Anterior cingulate cortex (tissue), 58 donors: ENCODE data around the gene LRMDA.
A peak's percentile ranks its signal among the peaks of the same experiment; 100 is the strongest.
"Not testable (repeated sequence)": the region's sequence is repeated elsewhere in the genome, so short reads cannot be mapped to it uniquely, and the experiment has no call there.

Source experiments
- DNase-seq, 58 donors: peaks; one replicate each; lab custom pipeline; 2025; lab: John Stamatoyannopoulos, UW

The LRMDA gene

DNA sequence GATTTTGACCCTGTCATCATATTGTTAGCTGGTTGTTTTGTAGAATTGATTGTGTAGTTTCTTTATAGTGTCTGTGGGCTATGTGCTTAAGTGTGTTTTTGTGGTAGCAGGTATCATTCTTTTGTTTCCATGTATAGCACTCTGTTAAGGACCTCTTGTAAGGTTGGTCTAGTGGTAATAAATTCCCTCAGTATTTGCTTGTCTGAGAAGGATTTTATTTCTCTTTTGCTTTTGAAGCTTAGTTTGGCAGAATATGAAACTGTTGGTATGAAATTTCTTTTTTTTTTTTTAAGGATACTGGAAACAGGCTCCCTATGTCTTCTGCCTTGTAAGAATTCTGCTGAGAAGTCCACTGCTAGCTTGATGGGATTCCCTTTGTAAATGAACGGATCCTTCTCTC, 1073.4 kb downstream of the LRMDA start:
- DNase-seq = no peak

DNA sequence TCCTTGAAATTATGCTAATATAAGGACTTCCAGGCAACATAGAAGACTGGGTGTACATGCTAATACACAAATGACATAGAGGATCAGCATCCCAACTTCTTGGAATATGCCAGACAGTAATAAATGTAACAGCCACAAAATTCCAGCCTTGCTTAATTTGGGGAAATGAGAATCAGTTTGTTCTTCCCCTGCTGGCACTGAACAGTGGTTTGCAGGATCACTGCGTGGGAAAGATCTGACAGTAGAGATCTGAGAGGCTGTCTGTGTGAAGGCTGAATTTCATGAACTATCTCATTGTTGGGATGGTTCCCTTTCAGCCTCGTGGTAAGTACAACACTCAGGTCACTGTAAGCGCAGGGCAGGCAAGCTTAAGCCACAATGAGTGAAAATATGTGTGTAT, 1078.0 kb downstream of the LRMDA start:
- DNase-seq = no peak

DNA sequence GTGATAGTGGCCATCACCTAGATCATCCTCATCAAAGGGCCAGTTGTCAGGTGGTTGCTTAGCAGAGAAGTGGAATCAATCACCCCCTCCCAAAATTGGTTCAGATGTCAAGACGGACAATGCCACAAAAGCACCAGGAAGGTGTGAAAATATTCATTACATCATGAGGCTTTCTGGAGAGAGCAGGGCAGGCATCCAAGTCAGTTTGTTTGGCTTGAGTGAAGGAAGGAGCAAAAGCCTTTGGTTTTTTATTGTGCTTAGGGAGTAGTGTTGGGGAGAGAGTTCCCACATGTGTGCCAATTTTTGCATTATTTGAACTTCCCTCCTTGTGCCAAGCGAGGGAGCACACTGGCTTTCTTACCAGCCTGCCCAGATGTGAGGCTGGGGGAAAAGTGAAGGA, 1082.9 kb downstream of the LRMDA start:
- DNase-seq = peak in 1 of 58 donors; percentile 5

- no peak for DNase-seq
These were observed 1083.4 kb downstream of the LRMDA start for GRCh38 chr10:76514869-76515268.

- no peak for DNase-seq
These were observed 1091.1 kb downstream of the LRMDA start for GRCh38 chr10:76522547-76522946.

DNA sequence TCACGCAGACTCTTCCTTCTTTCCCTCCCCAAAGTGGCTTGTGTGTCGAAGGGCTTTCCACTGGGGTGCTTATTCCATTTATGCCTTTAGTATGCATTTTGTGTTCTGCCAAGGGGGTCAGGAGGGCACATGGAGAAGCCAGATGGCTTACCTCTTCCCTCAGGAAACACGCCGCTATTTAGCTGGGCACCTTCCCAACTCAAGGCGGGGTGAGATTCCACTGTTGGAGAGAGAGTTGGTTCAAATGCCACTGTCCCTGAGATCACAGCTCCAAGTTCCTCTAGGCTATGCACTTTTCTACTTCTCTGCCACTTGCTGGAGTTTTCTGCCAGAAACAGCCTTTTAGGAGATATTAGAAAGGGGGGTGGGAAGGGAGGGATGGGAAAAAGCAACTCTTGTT, 1091.8 kb downstream of the LRMDA start:
- no peak for DNase-seq

GRCh38 chr10:76523791-76524351, 1092.4 kb downstream of the LRMDA start:
- DNase-seq = peak in 3 of 58 donors; percentile 1 to 18 (median 1)

GRCh38 chr10:76526833-76527232, 1095.4 kb downstream of the LRMDA start:
- not testable (repeated sequence) for DNase-seq

- DNase-seq = no peak
These were observed 1108.9 kb downstream of the LRMDA start for GRCh38 chr10:76540331-76540730.

DNA sequence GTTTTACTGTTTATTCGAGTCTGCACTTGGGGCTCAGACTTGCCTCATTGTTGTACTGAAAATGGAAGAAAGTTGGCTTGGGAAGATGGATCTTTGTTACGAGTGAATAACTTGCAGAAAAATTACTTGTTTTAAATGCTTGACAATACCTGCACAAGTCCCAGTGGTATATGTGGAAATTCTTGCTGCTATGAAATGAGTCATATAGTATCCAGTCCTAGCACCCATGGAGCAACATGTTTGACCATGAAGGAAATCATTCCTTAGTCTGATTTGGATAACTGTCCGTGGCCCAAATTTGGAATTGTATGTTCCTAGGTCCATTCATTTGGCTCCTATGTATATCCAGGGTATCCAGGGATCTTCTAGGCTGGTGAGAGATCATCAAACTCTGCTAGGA, 1109.4 kb downstream of the LRMDA start:
- no peak for DNase-seq

DNA sequence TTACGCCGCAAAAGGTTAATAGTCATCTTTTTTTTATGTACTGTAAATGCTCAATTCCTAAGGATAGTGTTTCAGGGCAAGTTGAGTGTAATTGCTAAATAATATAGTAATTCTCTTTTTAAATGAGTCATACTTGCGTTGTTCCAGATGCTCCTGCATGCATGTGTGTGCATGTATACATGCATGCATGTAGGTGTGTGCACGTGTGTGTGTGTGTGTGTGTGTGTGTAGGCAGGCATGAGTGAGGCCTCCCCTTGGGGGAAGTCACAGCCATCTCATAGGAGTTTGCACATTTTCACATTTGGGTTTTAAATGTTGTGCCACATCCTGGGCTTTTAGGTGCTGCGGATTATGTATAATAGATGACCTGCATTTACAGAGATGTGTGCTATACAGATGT, 1110.4 kb downstream of the LRMDA start:
- DNase-seq = no peak

GRCh38 chr10:76542307-76542930, 1111.0 kb downstream of the LRMDA start:
- no peak for DNase-seq

DNA sequence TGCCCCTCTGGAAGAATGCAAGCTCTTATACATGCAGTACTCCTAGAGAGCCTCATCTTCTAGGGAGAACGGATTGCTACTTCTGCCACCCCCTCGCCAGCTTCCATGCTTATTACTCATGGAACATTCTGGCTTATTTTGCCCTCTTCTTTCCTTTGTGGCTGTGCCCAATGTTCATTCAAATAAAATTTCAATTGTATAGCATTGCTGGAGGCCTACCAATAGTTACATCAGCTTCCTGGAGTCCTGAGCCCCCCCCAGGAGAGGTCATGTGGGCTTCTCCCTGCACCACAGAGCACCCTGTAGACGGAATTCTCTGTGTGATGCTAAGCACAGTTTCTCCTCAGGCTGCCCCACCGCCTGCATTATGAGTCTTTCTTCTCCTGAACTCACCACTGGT, 1112.2 kb downstream of the LRMDA start:
- no peak for DNase-seq

- DNase-seq = no peak
These were observed 1113.4 kb downstream of the LRMDA start for GRCh38 chr10:76544789-76545188.

- no peak for DNase-seq
These were observed 1115.0 kb downstream of the LRMDA start for GRCh38 chr10:76546411-76546810.

DNA sequence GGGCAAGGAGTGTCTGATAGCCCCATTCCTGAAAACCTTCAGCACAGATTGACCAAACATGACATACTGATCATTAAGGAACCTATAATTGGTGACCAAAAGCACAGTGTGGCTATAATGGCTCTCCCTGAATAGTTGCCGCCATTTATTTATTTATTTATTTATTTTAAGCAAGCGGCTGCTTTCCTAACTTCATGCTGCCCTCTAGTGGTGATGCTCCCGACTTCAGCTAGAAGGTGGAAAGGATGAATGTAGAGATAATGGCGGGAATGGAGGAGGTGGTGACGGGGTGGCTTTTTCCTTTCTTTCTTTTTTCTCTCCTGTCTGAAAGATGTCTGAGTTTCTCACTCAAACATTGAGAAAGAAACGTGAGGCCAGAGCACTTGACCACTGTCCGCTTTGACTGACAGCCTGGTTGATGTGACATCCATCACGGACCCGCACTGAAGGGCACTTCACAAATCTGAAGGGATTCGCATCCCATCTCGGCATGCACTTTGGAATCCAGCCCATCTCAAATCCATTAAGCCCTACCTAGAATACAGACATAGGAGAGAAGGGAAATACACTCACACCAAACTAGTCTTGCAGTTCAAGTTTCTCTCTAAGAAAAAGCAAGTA, 1116.0 kb downstream of the LRMDA start:
- peak in 52 of 58 donors; percentile 5 to 83 (median 43) for DNase-seq

DNA sequence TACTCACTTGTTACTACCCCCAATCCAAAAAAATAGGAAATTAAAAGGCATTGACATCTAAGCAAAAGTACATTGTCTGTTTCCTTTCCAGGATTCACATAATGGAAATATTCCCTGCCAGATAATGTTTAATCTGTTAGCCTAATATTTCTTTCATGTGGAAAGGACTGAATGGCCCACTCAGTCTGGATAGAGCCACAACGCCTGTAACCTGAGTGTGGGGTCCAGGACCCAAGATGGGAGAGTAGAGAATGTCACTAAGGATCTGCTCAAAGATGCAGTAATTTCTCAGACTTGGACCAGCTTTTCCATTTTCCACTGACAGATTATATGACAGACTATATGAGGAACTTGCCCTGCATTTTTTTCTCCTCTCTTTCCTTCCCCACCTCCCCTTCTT, 1117.3 kb downstream of the LRMDA start:
- no peak for DNase-seq

DNA sequence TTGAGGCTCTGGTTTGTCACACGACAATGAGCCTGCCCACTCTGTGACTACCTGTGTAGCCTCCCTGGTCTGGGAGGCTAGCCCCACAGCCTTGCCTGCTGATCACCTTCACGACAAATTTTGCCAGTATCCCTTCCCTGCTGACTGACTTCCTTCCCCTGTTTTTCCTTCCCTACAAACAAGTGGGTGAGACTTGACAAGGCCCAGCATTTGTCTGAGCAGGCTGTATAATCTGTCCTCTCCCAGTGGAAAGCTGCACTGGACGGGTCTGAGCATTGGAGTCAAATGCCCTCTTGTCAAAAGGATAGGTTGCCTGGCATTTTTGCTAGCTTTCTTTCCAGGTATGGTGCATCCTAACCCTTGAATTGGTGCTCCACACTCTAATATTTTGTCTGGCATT, 1117.7 kb downstream of the LRMDA start:
- DNase-seq = no peak

DNA sequence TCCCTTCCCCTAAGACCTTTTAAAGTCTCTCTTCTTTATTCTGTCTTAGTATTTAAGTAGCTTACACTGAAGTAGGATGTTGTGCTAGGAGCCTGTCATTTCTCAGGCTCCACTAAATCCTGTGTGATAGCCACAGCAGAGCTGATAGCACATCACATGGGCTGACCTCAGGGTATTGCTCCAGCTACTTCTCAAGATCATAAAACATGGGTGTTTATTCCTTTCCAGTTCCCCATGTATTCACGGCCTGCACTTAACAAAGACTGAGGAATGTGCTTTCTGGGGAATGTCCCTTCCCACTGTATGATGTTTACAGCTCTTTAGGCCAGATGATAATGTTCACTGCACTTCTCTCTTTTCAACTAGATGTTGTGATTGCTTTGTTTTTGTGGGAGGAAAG, 1119.4 kb downstream of the LRMDA start:
- no peak for DNase-seq

DNA sequence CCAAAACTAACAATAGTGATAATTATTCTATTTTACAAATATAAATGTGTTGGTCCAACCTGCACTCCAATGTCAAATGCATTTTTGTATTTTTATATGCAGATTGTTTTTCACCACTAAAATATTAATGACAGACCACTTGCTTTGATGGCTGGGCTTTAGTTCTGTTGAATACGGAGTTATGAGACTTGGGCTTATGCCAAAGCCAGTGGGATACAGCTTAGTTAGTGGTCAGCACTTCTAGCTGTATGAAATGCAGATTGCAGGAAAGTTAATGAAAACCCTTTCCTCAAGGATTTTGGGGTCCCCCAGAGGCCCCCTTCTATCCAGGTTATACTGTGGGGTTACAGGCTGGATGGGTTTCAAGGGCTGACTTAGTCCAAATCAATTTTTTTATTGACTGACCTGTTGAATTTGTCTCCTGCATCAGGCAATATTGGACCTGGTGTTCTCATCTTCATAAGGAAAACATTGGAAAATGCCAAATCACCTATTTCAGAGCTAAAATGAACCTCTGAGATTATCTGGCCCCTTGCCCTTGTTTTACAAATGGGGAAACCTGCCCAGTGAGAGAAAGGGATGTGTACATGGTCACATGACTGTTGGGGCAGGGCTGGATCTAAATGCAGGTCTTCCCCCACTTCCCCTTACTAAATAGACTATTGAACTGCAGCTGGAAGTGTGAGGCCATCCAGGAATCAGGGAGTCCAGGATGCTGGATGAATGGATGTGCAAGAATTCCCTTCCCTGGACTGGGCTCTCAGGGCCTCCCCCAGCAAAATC, 1120.9 kb downstream of the LRMDA start:
- no peak for DNase-seq

- no peak for DNase-seq
These were observed 1122.0 kb downstream of the LRMDA start for GRCh38 chr10:76553263-76554032.
